ENCODE data around the gene PCDHGB3.
"Not testable (repeated sequence)": the region's sequence is repeated elsewhere in the genome, so short reads cannot be mapped to it uniquely, and the experiment has no call there.

The PCDHGB3 gene

DNA sequence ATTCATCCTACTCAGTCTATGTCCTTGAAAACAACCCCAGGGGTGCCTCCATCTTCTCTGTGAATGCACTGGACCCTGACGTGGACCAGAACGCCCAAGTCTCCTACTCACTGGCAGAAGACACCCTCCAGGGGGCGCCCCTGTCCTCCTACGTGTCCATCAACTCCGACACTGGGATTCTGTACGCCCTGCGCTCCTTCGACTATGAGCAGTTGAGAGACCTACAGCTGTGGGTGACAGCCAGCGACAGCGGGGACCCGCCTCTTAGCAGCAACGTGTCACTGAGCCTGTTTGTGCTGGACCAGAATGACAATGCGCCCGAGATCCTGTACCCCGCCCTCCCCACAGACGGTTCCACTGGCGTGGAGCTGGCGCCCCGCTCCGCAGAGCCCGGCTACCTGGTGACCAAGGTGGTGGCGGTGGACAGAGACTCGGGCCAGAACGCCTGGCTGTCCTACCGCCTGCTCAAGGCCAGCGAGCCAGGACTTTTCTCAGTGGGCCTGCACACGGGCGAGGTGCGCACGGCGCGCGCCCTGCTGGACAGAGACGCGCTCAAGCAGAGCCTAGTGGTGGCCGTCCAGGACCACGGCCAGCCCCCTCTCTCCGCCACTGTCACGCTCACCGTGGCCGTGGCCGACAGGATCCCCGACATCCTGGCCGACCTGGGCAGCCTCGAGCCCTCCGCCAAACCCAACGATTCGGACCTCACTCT is 5.6 kb downstream of the PCDHGB3 start:
- H3K27me3 ChIP-seq (ENCODE audit: control insufficient read depth in 2 of 2, insufficient read depth in 2 of 2, low read length in 2 of 2); H3K4me1 ChIP-seq (ENCODE audit: control insufficient read depth in 2 of 2, insufficient read depth in 2 of 2, low read length in 2 of 2); H3K36me3 ChIP-seq (ENCODE audit: control insufficient read depth in 2 of 2, insufficient read depth in 2 of 2, low read length in 2 of 2); H3K9ac ChIP-seq (ENCODE audit: low read depth in 1 of 2, low read length in 2 of 2); H3K27ac ChIP-seq (ENCODE audit: low read depth in 2 of 2, low read length in 2 of 2); H3K4me3 ChIP-seq (ENCODE audit: low read length in 2 of 2): not testable (repeated sequence)
- H3K9me3 ChIP-seq (ENCODE audit: control insufficient read depth in 2 of 2, low read length in 2 of 2): peaks cover 28 to 37% of the 10 kb centered on the region in 2 donors

DNA sequence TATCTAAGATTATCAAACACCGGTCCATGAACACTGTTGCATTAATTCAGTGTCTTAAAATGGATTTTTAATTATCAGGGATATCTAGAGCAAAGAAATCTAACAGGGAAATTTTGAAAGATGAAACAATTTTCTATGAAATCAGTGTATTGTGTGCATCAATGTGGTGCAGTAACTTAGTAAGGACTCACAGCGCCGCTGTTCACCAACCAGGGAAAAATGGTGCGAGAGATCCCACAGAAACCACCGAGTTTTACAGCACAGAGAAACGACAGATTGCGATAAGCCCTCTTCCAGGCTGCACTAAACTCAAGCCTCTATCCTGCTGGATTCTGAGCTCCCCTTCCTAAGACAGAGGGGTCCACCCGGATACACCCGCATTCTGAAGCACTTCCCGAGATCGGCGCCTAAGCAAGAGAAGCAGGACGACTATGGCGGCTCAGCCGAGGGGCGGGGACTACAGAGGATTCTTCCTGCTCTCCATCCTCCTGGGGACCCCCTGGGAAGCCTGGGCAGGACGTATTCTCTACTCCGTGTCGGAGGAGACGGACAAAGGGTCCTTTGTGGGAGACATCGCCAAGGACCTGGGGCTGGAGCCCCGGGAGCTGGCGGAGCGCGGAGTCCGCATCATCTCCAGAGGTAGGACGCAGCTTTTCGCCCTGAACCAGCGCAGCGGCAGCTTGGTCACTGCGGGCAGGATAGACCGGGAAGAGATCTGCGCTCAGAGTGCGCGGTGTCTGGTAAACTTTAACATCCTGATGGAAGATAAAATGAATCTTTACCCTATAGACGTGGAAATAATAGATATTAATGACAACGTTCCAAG is 12.6 kb downstream of the PCDHGB3 start, which contains the start of gene PCDHGA7:
Gene PCDHGA7, plus strand, starts transcription at position 274 of the 826 bp plus-strand sequence. Its CDS starts 158 bp downstream, at position 432.
- Histone ChIP-seq H3K9me3 (ENCODE audit: control insufficient read depth in 2 of 2, low read length in 2 of 2) (peaks cover 0 to 23% of the 10 kb centered on the region in 2 donors), H3K27ac (ENCODE audit: low read depth in 2 of 2, low read length in 2 of 2) (no peak within 1 kb of the TSS), H3K9ac (ENCODE audit: low read depth in 1 of 2, low read length in 2 of 2) (no peak within 1 kb of the TSS), H3K4me1 (ENCODE audit: control insufficient read depth in 2 of 2, insufficient read depth in 2 of 2, low read length in 2 of 2) (no peaks in the 10 kb centered on the region), H3K4me3 (ENCODE audit: low read length in 2 of 2) (peak within 1 kb of the TSS; percentile 5 to 29), H3K27me3 (ENCODE audit: control insufficient read depth in 2 of 2, insufficient read depth in 2 of 2, low read length in 2 of 2) (no peaks in the 10 kb centered on the region), H3K36me3 (ENCODE audit: control insufficient read depth in 2 of 2, insufficient read depth in 2 of 2, low read length in 2 of 2) (no peaks in the 10 kb centered on the region)

DNA sequence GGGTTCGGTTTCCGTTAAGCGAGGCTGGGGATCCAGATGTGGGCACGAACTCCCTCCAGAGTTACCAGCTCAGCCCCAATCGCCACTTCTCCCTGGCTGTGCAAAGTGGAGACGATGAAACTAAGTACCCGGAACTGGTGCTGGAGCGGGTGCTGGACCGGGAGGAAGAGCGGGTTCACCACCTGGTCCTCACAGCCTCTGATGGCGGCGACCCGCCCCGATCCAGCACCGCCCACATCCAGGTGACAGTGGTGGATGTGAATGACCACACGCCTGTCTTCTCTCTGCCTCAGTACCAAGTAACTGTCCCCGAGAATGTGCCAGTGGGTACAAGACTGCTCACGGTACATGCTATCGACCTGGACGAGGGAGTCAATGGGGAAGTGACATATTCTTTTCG is 13.3 kb downstream of the PCDHGB3 start:
- H3K4me1 ChIP-seq (ENCODE audit: control insufficient read depth in 2 of 2, insufficient read depth in 2 of 2, low read length in 2 of 2): no peaks in the 10 kb centered on the region
- H3K9me3 ChIP-seq (ENCODE audit: control insufficient read depth in 2 of 2, low read length in 2 of 2): peaks cover 2 to 25% of the 10 kb centered on the region in 2 donors
- H3K36me3 ChIP-seq (ENCODE audit: control insufficient read depth in 2 of 2, insufficient read depth in 2 of 2, low read length in 2 of 2): no peaks in the 10 kb centered on the region
- no peak overlapping the region for H3K4me3 ChIP-seq (ENCODE audit: low read length in 2 of 2)
- no peaks in the 10 kb centered on the region for H3K27me3 ChIP-seq (ENCODE audit: control insufficient read depth in 2 of 2, insufficient read depth in 2 of 2, low read length in 2 of 2)
- H3K9ac ChIP-seq (ENCODE audit: low read depth in 1 of 2, low read length in 2 of 2): no peak overlapping the region
- H3K27ac ChIP-seq (ENCODE audit: low read depth in 2 of 2, low read length in 2 of 2): no peak overlapping the region

DNA sequence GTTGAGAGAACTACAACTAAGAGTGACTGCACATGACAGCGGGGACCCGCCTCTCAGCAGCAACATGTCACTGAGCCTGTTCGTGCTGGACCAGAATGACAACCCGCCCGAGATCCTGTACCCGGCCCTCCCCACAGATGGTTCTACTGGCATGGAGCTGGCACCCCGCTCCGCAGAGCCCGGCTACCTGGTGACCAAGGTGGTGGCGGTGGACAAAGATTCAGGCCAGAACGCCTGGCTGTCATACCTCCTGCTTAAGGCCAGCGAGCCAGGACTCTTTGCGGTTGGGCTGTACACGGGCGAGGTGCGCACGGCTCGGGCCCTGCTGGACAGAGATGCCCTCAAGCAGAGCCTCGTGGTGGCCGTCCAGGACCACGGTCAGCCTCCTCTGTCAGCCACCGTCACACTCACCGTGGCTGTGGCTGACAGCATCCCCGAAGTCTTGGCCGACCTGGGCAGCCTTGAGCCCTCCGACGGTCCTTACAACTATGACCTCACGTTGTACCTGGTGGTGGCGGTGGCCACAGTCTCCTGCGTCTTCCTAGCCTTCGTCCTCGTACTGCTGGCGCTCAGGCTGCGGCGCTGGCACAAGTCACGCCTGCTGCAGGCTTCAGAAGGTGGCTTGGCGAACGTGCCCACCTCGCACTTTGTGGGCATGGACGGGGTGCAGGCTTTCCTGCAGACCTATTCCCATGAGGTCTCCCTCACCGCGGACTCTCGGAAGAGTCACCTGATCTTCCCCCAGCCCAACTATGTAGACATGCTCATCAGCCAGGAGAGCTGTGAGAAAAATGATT is 14.6 kb downstream of the PCDHGB3 start:
- H3K9ac ChIP-seq (ENCODE audit: low read depth in 1 of 2, low read length in 2 of 2): no peak overlapping the region
- H3K27ac ChIP-seq (ENCODE audit: low read depth in 2 of 2, low read length in 2 of 2): no peak overlapping the region
- H3K4me1 ChIP-seq (ENCODE audit: control insufficient read depth in 2 of 2, insufficient read depth in 2 of 2, low read length in 2 of 2): no peaks in the 10 kb centered on the region
- H3K9me3 ChIP-seq (ENCODE audit: control insufficient read depth in 2 of 2, low read length in 2 of 2): peaks cover 8 to 39% of the 10 kb centered on the region in 2 donors
- H3K36me3 ChIP-seq (ENCODE audit: control insufficient read depth in 2 of 2, insufficient read depth in 2 of 2, low read length in 2 of 2): no peaks in the 10 kb centered on the region
- no peak overlapping the region for H3K4me3 ChIP-seq (ENCODE audit: low read length in 2 of 2)
- no peaks in the 10 kb centered on the region for H3K27me3 ChIP-seq (ENCODE audit: control insufficient read depth in 2 of 2, insufficient read depth in 2 of 2, low read length in 2 of 2)

DNA sequence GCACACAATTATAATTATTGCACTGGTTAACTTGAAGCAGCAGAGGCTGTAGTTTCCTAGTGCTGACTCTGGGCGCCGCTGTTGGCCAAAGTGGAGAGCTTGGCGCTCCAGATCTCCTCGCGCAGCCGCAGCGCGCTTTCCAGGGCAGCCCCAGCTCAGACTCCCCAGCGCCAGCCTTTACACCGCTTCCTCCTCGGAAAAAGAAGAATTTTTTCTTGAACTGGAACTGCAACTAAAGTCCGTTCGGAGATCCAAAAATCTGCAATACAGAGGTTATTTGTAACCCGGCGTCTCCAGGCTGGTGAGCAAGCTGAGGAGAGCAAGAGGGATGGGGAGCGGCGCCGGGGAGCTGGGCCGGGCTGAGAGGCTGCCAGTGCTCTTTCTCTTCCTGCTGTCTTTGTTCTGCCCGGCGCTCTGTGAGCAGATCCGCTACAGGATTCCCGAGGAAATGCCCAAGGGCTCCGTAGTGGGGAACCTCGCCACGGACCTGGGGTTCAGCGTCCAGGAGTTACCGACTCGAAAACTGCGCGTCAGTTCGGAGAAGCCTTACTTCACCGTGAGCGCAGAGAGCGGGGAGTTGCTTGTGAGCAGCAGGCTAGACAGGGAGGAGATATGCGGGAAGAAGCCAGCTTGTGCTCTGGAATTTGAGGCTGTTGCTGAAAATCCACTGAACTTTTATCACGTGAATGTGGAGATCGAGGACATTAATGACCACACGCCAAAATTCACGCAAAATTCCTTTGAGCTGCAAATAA is 17.7 kb downstream of the PCDHGB3 start, which contains the start of gene PCDHGB4:
Gene PCDHGB4, plus strand, starts transcription at position 142 of the 755 bp plus-strand sequence. Its CDS starts 187 bp downstream, at position 329.
- not testable (repeated sequence) for H3K36me3 ChIP-seq (ENCODE audit: control insufficient read depth in 2 of 2, insufficient read depth in 2 of 2, low read length in 2 of 2); H3K27ac ChIP-seq (ENCODE audit: low read depth in 2 of 2, low read length in 2 of 2); H3K27me3 ChIP-seq (ENCODE audit: control insufficient read depth in 2 of 2, insufficient read depth in 2 of 2, low read length in 2 of 2); H3K9ac ChIP-seq (ENCODE audit: low read depth in 1 of 2, low read length in 2 of 2); H3K4me1 ChIP-seq (ENCODE audit: control insufficient read depth in 2 of 2, insufficient read depth in 2 of 2, low read length in 2 of 2)
- H3K9me3 ChIP-seq (ENCODE audit: control insufficient read depth in 2 of 2, low read length in 2 of 2): peaks cover 10 to 46% of the 10 kb centered on the region in 2 donors
- peak within 1 kb of the TSS in 1 of 2 donors; percentile 29 for H3K4me3 ChIP-seq (ENCODE audit: low read length in 2 of 2)

DNA sequence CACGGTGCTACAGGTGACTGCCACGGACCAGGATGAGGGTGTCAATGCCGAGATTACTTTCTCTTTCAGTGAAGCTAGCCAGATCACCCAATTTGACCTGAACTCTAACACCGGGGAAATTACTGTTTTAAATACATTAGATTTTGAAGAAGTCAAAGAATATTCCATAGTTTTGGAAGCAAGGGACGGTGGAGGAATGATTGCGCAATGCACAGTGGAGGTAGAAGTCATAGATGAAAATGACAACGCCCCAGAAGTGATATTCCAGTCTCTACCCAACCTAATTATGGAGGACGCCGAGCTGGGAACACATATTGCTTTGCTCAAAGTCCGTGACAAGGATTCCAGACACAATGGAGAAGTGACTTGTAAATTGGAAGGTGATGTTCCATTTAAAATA is 18.6 kb downstream of the PCDHGB3 start:
- Histone ChIP-seq H3K9me3 (ENCODE audit: control insufficient read depth in 2 of 2, low read length in 2 of 2) (peaks cover 10 to 48% of the 10 kb centered on the region in 2 donors), H3K27me3 (ENCODE audit: control insufficient read depth in 2 of 2, insufficient read depth in 2 of 2, low read length in 2 of 2) (no peaks in the 10 kb centered on the region), H3K4me3 (ENCODE audit: low read length in 2 of 2) (peak overlapping the region in 1 of 2 donors; percentile 29), H3K9ac (ENCODE audit: low read depth in 1 of 2, low read length in 2 of 2) (no peak overlapping the region), H3K27ac (ENCODE audit: low read depth in 2 of 2, low read length in 2 of 2) (no peak overlapping the region), H3K36me3 (ENCODE audit: control insufficient read depth in 2 of 2, insufficient read depth in 2 of 2, low read length in 2 of 2) (no peaks in the 10 kb centered on the region), H3K4me1 (ENCODE audit: control insufficient read depth in 2 of 2, insufficient read depth in 2 of 2, low read length in 2 of 2) (no peaks in the 10 kb centered on the region)

DNA sequence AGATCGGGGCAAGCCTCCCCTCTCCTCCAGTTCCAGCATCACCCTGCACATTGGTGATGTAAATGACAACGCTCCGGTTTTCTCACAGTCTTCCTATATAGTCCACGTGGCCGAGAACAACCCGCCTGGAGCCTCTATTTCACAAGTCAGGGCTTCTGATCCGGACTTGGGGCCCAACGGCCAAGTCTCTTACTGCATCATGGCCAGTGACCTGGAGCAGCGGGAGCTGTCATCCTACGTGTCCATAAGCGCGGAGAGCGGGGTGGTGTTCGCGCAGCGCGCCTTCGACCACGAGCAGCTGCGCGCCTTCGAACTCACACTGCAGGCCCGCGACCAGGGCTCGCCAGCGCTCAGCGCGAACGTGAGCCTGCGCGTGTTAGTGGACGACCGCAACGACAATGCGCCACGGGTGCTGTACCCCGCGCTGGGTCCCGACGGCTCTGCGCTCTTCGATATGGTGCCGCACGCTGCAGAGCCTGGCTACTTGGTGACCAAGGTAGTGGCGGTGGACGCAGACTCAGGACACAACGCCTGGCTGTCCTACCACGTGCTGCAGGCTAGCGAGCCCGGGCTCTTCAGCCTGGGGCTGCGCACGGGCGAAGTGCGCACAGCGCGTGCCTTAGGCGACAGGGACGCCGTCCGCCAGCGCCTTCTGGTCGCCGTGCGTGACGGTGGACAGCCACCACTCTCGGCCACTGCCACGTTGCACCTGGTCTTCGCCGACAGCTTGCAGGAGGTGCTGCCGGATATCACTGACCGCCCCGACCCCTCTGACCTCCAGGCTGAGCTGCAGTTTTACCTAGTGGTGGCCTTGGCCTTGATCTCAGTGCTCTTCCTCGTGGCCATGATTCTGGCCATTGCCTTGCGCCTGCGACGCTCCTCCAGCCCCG is 19.4 kb downstream of the PCDHGB3 start:
- Histone ChIP-seq H3K4me3 (ENCODE audit: low read length in 2 of 2) (no peak overlapping the region), H3K9me3 (ENCODE audit: control insufficient read depth in 2 of 2, low read length in 2 of 2) (peaks cover 10 to 48% of the 10 kb centered on the region in 2 donors), H3K4me1 (ENCODE audit: control insufficient read depth in 2 of 2, insufficient read depth in 2 of 2, low read length in 2 of 2) (no peaks in the 10 kb centered on the region), H3K27ac (ENCODE audit: low read depth in 2 of 2, low read length in 2 of 2) (no peak overlapping the region), H3K9ac (ENCODE audit: low read depth in 1 of 2, low read length in 2 of 2) (no peak overlapping the region), H3K27me3 (ENCODE audit: control insufficient read depth in 2 of 2, insufficient read depth in 2 of 2, low read length in 2 of 2) (no peaks in the 10 kb centered on the region), H3K36me3 (ENCODE audit: control insufficient read depth in 2 of 2, insufficient read depth in 2 of 2, low read length in 2 of 2) (no peaks in the 10 kb centered on the region)

DNA sequence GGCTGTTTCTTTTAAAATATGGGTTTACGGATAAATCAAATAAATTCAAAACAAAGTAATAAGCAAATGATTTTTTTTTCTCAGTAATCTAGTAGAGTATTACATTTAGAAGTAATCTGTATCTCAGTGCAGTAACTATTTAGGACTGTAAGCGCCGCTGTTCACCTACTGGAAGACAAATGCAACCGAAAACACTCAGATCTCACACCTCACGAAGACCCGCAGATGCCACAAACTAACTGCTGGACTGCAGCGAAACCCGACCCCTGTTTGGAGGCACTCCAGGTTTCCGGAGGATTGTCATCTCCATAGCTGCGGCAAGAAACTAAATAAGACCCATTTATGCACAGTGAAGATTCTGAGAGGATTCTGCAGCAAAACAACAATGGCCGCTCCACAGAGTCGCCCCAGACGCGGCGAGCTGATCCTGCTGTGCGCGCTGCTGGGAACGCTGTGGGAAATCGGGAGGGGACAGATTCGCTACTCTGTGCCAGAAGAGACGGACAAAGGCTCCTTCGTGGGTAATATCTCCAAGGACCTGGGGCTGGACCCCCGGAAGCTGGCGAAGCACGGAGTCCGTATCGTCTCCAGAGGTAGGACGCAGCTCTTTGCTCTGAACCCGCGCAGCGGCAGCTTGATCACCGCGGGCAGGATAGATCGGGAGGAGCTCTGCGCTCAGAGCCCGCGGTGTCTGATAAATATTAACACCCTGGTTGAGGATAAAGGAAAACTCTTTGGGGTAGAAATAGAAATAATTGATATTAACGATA is 22.6 kb downstream of the PCDHGB3 start, which contains the start of gene PCDHGA8:
Gene PCDHGA8, plus strand, starts transcription at position 205 of the 770 bp plus-strand sequence. Its CDS starts 181 bp downstream, at position 386.
- H3K9me3 ChIP-seq (ENCODE audit: control insufficient read depth in 2 of 2, low read length in 2 of 2): peaks cover 14 to 45% of the 10 kb centered on the region in 2 donors
- no peaks in the 10 kb centered on the region for H3K27me3 ChIP-seq (ENCODE audit: control insufficient read depth in 2 of 2, insufficient read depth in 2 of 2, low read length in 2 of 2)
- no peak within 1 kb of the TSS for H3K9ac ChIP-seq (ENCODE audit: low read depth in 1 of 2, low read length in 2 of 2)
- H3K4me1 ChIP-seq (ENCODE audit: control insufficient read depth in 2 of 2, insufficient read depth in 2 of 2, low read length in 2 of 2): no peaks in the 10 kb centered on the region
- no peak within 1 kb of the TSS for H3K27ac ChIP-seq (ENCODE audit: low read depth in 2 of 2, low read length in 2 of 2)
- H3K4me3 ChIP-seq (ENCODE audit: low read length in 2 of 2): no peak within 1 kb of the TSS
- no peaks in the 10 kb centered on the region for H3K36me3 ChIP-seq (ENCODE audit: control insufficient read depth in 2 of 2, insufficient read depth in 2 of 2, low read length in 2 of 2)
